Central memory CD8-positive, alpha-beta T cell (primary cell): ENCODE measurements around the gene MECR.
A peak's percentile ranks its signal among the peaks of the same experiment; 100 is the strongest.

Experiments used
- ATAC-seq: fragments of 150-1000 bp; cut with Tn5 transposase; replicated peaks from 2 replicates; pipeline ENCODE4 v1.10.0; 2022; ENCODE audit warnings: mild to moderate bottlenecking, moderate FRiP score, moderate number of reproducible peaks; ENCODE audit not compliant: poor library complexity, severe bottlenecking; ENCODE audit errors: extremely low read depth
- DNase-seq, 2 donors: peaks; one replicate each; pipeline ENCODE4 v3.0.0; 2021; ENCODE audit warnings: low spot score in 2 of 2
- H3K27ac Mint-ChIP-seq: one replicate; pipeline ENCODE4 v1.8.0; 2022; ENCODE audit warnings: low read depth, mild to moderate bottlenecking, moderate library complexity, mixed read lengths
- H3K27me3 Mint-ChIP-seq: one replicate; pipeline ENCODE4 v1.8.0; 2022; ENCODE audit warnings: mixed read lengths
- H3K36me3 Mint-ChIP-seq: one replicate; pipeline ENCODE4 v1.8.0; 2022; ENCODE audit warnings: mild to moderate bottlenecking, moderate library complexity, mixed read lengths; ENCODE audit not compliant: insufficient read depth
- H3K4me1 Mint-ChIP-seq: one replicate; pipeline ENCODE4 v1.8.0; 2022; ENCODE audit warnings: mixed read lengths
- H3K4me3 Mint-ChIP-seq: one replicate; pipeline ENCODE4 v1.8.0; 2022; ENCODE audit warnings: mild to moderate bottlenecking, moderate library complexity, mixed read lengths
- H3K9me3 Mint-ChIP-seq: one replicate; pipeline ENCODE4 v1.8.0; 2022; ENCODE audit warnings: mixed read lengths

MECR gene

DNA sequence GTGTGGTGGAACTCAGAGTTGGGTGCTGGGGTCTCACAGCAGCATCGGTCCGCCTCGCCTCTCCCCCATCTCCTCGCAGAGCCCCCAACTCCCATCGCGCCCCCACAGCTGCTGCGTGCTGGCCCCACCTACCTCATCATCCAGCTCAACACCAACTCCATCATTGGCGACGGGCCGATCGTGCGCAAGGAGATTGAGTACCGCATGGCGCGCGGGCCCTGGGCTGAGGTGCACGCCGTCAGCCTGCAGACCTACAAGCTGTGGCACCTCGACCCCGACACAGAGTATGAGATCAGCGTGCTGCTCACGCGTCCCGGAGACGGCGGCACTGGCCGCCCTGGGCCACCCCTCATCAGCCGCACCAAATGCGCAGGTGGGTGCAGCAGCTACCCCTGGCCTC lies 29.8 kb upstream of the MECR start:
- H3K9me3 Mint-ChIP-seq, result no peaks in the 10 kb centered on the region
- H3K4me1 Mint-ChIP-seq, result peaks cover 8% of the 10 kb centered on the region
- H3K4me3 Mint-ChIP-seq, result peak overlapping the region; percentile 75
- DNase-seq (no peak), ATAC-seq (no peak)
- H3K27me3 Mint-ChIP-seq, result peaks cover 58% of the 10 kb centered on the region
- H3K27ac Mint-ChIP-seq, result no peak overlapping the region
- no peaks in the 10 kb centered on the region for H3K36me3 Mint-ChIP-seq

- Mint-ChIP-seq H3K27me3 (peaks cover 53% of the 10 kb centered on the region), H3K9me3 (no peaks in the 10 kb centered on the region), H3K36me3 (no peaks in the 10 kb centered on the region), H3K4me1 (peaks cover 8% of the 10 kb centered on the region), H3K4me3 (peak overlapping the region; percentile 75), H3K27ac (no peak overlapping the region)
- DNase-seq (no peak), ATAC-seq (peak; percentile 46)
These were observed 29.2 kb upstream of the MECR start for GRCh38 chr1:29259802-29260441.

- peaks cover 53% of the 10 kb centered on the region for H3K27me3 Mint-ChIP-seq
- peak overlapping the region; percentile 75 for H3K4me3 Mint-ChIP-seq
These were observed 28.5 kb upstream of the MECR start for GRCh38 chr1:29258976-29259801.

DNA sequence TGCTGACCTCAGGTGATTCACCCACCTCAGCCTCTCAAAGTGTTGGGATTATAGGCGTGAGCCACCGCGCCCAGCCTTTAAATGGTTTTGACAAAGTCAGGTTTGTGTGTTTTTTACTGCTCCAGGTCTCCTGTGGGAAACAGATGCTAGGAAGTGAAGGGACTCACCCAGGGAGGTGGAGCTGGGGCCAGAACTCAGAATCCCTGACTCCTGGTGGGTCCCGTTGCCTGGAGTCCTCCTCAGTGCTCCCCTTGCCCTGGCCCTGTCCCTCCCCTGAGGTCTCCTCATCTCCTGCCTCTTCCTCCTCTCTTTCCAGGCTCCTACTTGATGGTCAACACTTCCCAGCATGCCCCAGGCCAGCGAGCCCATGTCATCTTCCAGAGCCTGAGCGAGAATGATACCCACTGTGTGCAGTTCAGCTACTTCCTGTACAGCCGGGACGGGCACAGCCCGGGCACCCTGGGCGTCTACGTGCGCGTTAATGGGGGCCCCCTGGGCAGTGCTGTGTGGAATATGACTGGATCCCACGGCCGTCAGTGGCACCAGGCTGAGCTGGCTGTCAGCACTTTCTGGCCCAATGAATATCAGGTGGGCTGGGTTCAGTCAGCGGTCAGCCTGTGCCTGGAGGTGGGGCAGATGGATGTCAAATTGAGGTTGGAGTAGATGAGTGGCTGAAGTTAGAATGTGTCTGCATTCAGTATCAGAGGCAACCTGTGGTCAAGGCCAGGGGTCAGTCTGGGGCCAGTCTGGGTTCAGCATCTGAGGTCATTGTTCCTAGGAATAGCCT lies 27.6 kb upstream of the MECR start:
- ATAC-seq, result no peak
- Mint-ChIP-seq H3K9me3 (no peaks in the 10 kb centered on the region), H3K27me3 (peaks cover 53% of the 10 kb centered on the region), H3K4me1 (peaks cover 8% of the 10 kb centered on the region), H3K4me3 (peak overlapping the region; percentile 23), H3K27ac (no peak overlapping the region), H3K36me3 (no peaks in the 10 kb centered on the region)
- DNase-seq, result no peak

More at GRCh38 chr1:29258976-29259801, 28.5 kb upstream of the MECR start:
- no peak for DNase-seq
- H3K4me1 Mint-ChIP-seq, result peaks cover 8% of the 10 kb centered on the region
- ATAC-seq, result peak; percentile 32
- H3K9me3 Mint-ChIP-seq, result no peaks in the 10 kb centered on the region
- H3K27ac Mint-ChIP-seq, result no peak overlapping the region
- H3K36me3 Mint-ChIP-seq, result no peaks in the 10 kb centered on the region

DNA sequence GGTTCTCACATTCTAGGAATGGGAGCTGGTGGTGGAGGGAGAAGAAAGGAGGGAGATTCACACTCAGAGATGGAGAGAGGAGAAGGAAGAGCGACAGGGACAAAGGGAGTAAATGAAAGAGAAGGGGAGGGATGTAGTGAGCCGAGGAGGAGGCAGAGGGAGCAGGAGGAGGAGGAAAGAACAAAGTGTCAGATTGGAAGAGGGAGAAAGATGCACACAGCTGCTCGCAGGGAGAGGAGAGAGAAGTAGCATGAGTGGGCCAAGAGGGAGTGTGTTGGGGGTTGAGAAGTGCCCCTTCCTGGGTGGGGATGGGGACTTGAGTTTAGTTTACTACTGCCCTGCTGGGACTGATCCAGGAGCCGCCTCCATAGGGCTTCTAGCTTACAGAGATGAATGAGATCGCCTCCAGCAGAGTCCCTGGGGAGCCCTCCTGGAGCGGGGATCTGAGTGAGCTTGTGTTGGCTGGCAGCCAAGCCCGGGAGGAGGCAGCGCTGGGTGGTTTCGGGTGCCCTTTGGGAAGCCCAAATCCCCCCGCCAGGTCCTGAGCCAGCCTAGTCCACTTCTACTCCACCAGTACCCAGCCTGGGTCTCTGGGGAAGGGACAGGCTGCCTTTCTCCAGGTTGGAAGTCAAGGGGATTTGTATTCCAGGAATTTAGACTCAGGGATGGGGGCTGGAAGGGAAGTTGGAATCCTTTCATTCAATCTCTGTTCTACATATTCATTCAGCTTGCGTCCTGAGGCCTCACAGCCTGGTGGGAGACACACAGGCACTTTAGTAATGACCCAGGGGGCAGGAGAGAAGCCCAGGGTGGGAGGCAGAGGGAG lies 26.5 kb upstream of the MECR start:
- Mint-ChIP-seq H3K4me1 (peaks cover 8% of the 10 kb centered on the region), H3K27me3 (peaks cover 50% of the 10 kb centered on the region), H3K36me3 (no peaks in the 10 kb centered on the region), H3K4me3 (no peak overlapping the region), H3K9me3 (no peaks in the 10 kb centered on the region), H3K27ac (no peak overlapping the region)
- DNase-seq (no peak), ATAC-seq (no peak)

GRCh38 chr1:29256394-29256793 lies 25.7 kb upstream of the MECR start:
- H3K9me3 Mint-ChIP-seq, result no peaks in the 10 kb centered on the region
- no peak for ATAC-seq
- DNase-seq, result no peak
- no peaks in the 10 kb centered on the region for H3K36me3 Mint-ChIP-seq
- no peak overlapping the region for H3K4me3 Mint-ChIP-seq
- peaks cover 42% of the 10 kb centered on the region for H3K27me3 Mint-ChIP-seq
- H3K4me1 Mint-ChIP-seq, result peaks cover 8% of the 10 kb centered on the region
- H3K27ac Mint-ChIP-seq, result no peak overlapping the region

DNA sequence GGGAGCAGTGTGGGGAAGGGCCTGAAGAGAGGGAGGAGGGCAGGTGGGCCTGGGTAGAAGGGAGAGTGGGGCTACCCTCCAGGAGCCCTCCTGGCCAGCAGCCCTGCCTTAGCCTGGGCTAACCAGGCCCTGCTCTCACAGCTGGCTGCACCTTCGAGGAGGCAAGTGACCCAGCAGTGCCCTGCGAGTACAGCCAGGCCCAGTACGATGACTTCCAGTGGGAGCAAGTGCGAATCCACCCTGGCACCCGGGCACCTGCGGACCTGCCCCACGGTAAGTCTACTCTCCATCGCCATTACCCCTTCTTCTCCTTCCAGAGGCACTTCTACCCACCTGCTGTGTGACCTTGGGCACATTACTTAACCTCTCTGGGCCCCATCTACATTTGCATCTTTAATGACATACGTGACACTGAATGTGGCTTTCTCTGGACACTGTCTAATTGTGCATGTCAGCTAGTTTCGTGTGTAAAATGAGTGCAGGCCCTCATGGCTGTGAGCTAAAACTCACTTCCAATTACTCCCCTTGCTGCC lies 24.5 kb upstream of the MECR start:
- DNase-seq, result no peak
- peaks cover 34% of the 10 kb centered on the region for H3K27me3 Mint-ChIP-seq
- H3K4me3 Mint-ChIP-seq, result no peak overlapping the region
- no peak for ATAC-seq
- H3K27ac Mint-ChIP-seq, result no peak overlapping the region
- H3K4me1 Mint-ChIP-seq, result peaks cover 4% of the 10 kb centered on the region
- no peaks in the 10 kb centered on the region for H3K9me3 Mint-ChIP-seq
- H3K36me3 Mint-ChIP-seq, result no peaks in the 10 kb centered on the region

GRCh38 chr1:29254346-29254745 lies 23.6 kb upstream of the MECR start:
- DNase-seq, result no peak
- no peak for ATAC-seq
- no peaks in the 10 kb centered on the region for H3K4me1 Mint-ChIP-seq

GRCh38 chr1:29253180-29253579 lies 22.4 kb upstream of the MECR start:
- DNase-seq, result no peak
- Mint-ChIP-seq H3K36me3 (no peaks in the 10 kb centered on the region), H3K9me3 (no peaks in the 10 kb centered on the region), H3K4me3 (no peak overlapping the region), H3K4me1 (no peaks in the 10 kb centered on the region), H3K27ac (no peak overlapping the region), H3K27me3 (peaks cover 37% of the 10 kb centered on the region)
- ATAC-seq, result no peak

More at GRCh38 chr1:29254346-29254745, 23.6 kb upstream of the MECR start:
- H3K27me3 Mint-ChIP-seq, result peaks cover 35% of the 10 kb centered on the region
- no peak overlapping the region for H3K27ac Mint-ChIP-seq
- H3K36me3 Mint-ChIP-seq, result no peaks in the 10 kb centered on the region
- H3K4me3 Mint-ChIP-seq, result no peak overlapping the region
- no peaks in the 10 kb centered on the region for H3K9me3 Mint-ChIP-seq

GRCh38 chr1:29251164-29252124 lies 20.7 kb upstream of the MECR start:
- no peaks in the 10 kb centered on the region for H3K9me3 Mint-ChIP-seq
- no peak overlapping the region for H3K27ac Mint-ChIP-seq
- no peaks in the 10 kb centered on the region for H3K4me1 Mint-ChIP-seq

DNA sequence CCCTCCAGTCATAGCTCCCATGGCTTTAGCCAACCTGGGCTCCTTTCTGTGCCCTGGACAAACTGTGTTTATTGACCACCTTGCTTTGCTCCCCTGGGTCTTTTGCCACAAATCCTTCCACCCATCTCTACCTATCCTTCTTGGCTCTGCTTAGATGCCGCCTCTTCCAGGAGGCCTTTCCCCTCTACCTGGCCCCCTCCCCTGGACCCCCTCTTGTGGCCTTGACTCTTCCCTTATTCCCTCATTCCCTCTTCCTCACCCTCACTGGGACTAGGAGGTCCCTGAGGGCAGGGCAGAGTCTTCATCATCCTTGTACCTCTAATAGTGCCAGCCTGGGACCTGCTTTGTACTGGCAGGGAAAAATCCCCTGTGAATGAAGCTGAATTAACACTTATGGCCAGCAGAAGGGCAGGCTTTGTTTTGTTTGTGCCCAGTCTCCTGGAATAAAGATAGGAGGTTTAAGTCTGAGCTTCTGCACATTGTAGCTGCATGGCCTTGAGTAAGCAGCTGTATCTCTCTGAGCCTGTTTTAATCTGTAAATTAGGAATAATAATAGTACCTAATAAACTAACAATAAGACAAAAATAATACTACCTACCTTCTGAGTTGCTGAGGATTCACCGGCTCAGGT lies 19.3 kb upstream of the MECR start:
- Mint-ChIP-seq H3K9me3 (no peaks in the 10 kb centered on the region), H3K4me3 (no peak overlapping the region), H3K36me3 (no peaks in the 10 kb centered on the region), H3K27ac (no peak overlapping the region), H3K4me1 (no peaks in the 10 kb centered on the region), H3K27me3 (peaks cover 36% of the 10 kb centered on the region)
- ATAC-seq (no peak), DNase-seq (no peak)

More at GRCh38 chr1:29251164-29252124, 20.7 kb upstream of the MECR start:
- Mint-ChIP-seq H3K4me3 (no peak overlapping the region), H3K36me3 (no peaks in the 10 kb centered on the region), H3K27me3 (peaks cover 38% of the 10 kb centered on the region)
- ATAC-seq, result no peak
- DNase-seq, result no peak
